HG02938 (cell line): ENCODE measurements around the gene ARHGEF10L.
"Not testable (repeated sequence)": the region's sequence is repeated elsewhere in the genome, so short reads cannot be mapped to it uniquely, and the experiment has no call there.

ENCODE experiments used
- ATAC-seq: cut with Tn5 transposase; IDR thresholded peaks from one replicate; pipeline ENCODE4 v1.9.1; 2021; ENCODE audit warnings: mild to moderate bottlenecking, moderate library complexity; ENCODE audit not compliant: unreplicated experiment

The ARHGEF10L gene

DNA sequence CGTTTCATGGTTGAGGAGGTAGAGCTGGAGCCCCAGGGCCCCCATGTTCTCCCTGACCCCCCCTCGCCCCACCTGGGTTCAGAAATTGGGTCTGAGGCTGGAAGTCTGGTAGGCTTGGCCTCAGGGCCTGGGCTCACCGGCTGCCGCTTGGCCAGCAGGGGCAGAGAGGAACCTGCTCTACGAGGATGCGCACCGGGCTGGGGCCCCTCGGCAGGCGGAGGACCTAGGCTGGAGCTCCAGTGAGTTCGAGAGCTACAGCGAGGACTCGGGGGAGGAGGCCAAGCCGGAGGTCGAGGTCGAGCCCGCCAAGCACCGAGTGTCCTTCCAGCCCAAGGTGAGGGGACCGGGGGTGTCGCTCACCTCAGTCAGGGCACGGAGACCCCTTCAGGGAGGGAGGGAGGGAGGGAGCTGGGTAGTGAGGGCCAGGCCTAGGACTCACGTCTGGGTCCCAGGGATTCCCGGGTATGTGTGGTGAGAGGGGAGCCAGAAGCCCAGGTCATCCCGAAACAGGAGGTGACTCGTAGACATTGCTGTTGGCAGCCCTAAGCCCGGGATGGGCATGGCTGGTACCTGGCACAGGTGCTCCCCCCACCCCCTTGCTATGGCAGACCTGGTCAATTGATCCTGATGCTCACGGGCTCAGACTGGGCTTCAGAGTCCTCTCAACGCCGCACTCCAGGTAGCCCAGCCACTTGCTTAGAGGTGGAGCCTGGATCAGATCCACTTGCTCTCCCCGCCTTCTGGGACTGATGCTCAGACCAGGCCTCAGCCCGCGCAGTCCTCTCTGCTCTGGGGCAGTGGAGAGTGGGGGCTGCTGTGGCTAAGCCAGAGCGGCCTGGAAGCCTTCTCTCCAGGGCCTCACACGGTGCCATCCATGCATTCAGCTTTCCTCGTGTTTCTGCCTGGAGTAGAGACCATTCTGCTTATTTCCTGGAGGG is 68.4 kb downstream of the ARHGEF10L start:
- no peak for ATAC-seq

DNA sequence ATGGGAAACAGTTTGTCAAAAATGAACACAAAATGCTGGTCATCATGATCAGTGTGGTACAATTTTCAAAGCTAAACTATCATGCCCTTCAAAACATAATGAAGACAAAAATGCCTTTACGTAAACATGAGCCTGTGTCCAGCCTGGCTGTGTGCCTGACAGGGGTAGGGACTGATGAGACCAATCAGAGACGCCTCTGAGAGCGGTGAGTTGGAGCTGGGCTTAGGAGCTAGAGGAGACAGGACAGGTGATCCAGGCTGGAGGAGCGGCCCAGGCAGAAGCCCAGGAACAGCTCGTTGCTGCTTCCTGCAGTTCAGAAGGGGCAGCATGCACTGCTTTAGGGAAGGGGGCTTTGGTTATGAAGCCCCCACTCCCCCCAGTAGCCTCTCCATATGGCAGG is 70.0 kb downstream of the ARHGEF10L start:
- no peak for ATAC-seq

DNA sequence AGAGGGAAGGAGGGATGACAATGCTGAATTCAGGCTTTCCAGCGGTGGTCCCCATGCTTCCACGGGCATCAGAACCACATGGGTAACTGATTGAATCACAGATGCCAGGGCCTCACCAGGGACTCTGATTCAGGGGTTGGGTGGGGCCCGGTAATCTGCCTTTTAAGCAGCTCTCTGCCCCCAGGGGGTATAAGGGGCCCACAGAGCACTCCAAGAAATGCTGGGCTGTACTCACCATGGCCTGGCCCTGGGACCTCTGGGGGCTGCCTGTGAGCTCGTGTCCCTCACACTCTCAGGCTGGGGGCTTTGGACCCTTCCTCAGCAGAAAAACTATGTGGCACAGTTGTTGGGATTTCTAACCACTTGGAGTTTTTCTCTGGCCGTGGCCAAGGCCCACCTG is 70.6 kb downstream of the ARHGEF10L start:
- ATAC-seq = no peak

DNA sequence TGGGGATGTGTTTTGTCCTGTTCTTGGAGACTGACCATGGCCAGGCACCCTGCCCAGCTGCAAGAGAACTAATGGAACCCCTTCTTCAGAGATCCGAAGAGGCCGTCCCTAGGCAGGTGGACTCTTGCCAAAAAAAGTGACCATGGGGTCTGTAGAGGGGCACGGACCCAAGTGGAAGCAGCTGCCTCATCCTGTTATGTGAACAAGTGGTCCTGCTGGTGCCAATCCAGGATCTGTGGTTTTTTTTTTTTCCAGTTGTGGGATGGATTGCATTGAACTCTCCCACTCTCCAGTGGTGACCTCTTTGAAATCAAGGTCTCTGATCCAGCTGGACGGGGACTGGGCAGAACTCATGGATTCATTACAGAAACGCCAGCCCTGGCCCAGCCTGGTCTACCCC is 71.2 kb downstream of the ARHGEF10L start:
- no peak for ATAC-seq

DNA sequence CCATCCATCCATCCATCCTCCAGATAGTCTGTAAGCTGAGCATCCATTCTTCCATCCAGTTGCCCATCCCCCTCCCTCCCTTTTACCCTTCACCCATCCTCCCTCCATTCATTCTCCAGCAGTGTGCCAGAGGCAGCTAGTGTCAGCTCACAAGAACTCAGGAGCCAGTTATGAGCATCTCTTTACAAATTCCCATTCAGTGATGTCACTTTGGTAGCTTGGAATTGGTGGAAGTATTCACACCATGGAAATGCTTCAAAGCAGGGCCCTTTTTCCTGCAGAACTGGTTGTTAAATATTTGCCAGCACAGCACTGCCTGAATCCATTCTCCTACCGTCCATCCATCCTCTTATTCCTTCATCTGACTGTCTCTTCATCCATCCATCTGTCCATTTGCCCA is 72.5 kb downstream of the ARHGEF10L start:
- no peak for ATAC-seq

DNA sequence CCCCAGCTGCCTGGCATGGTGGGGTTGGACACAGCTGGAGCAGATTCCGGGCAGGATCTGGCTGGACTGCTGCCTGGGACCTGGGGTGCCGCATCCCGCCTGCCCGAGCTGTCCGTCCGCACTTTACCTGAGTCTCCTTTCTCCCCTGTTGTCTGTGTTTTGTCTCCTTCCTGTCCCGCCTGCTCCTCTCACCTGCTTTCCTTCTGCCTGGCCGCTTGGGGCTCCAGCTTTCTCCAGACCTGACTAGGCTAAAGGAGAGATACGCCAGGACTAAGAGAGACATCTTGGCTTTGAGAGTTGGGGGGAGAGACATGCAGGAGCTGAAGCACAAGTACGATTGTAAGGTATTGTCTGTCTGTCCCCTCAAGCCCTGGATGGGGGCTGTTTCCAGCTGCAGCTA is 73.3 kb downstream of the ARHGEF10L start:
- no peak for ATAC-seq

DNA sequence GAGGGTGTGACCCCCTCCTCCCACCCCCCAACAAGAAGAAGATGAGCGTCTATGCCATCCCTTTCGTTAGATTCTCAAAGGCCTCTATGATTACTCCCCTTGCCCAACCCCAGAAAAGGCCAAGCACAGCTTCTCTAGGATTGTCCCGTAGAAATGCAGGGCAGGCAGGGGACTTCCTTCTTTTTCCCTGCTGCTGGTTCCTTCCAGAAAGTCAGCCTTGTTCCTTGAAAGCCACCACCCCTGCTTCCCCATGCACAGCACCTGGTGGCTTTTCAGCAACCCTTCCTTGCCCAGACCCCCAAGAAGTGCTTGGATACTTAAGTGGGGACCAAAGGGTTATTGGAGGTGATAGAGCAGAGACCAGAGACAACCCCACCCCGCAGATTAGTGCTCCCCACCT is 75.1 kb downstream of the ARHGEF10L start:
- ATAC-seq = no peak

DNA sequence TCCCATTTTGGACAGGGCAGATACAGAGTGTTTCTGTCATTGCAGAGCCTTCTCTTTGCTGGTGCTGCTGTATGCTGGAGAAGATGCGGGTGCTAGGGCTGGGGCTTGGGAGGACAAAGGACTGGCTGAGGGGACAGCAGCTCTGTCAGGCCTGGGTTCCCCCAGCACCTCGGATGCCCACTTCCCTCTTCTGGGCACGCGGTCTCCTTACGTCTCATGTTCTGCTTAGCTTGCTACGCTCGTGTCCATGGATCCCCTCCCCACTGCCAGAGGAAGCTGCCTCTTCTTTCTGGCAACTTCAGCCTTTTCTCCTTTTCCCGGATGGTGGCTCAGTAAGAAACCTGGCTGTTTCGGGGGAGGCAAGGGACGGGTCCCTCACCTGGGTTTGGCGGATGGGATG is 75.7 kb downstream of the ARHGEF10L start:
- no peak for ATAC-seq

DNA sequence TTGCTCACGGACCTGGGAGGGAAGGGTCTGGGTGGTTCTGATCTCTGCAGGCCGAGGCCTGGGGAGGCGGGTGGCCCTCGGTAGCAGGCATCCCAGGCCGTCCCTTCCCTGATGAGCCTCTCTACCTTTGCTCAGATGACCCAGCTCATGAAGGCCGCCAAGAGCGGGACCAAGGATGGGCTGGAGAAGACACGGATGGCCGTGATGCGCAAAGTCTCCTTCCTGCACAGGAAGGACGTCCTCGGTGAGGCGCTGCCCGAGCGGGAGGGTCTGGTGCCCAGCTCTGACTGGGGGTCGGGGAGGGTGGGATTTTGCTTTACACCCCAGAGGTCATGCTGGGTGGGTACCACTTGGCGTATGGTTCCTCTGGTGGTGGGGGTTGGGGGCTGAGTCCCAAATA is 76.5 kb downstream of the ARHGEF10L start:
- ATAC-seq = no peak

DNA sequence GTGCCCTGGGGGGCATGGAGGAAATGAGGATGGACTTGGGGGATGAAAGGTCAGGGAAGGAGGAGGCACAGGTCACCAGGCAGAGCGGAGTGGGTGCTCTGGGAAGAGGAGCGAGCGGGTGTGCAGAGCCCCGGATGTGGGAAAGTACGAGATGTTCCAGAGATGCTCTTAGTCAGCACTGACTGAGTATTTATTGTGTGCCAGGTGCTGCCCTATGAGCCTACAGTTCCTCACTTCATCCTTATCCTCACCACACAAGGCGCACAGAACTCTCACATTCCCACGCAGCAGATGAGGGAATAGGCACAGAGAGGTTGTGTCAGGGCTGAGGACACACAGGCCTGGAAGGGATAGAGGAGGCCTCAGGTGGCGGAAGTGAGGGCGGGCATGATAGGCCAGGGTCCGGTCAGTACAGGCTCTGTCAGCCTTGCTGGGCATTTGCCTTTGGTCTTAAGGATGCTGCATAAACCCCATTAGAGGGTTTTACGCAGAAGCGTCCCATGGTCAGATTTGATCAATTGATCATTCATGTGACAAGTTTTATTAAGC is 77.3 kb downstream of the ARHGEF10L start:
- ATAC-seq = no peak

DNA sequence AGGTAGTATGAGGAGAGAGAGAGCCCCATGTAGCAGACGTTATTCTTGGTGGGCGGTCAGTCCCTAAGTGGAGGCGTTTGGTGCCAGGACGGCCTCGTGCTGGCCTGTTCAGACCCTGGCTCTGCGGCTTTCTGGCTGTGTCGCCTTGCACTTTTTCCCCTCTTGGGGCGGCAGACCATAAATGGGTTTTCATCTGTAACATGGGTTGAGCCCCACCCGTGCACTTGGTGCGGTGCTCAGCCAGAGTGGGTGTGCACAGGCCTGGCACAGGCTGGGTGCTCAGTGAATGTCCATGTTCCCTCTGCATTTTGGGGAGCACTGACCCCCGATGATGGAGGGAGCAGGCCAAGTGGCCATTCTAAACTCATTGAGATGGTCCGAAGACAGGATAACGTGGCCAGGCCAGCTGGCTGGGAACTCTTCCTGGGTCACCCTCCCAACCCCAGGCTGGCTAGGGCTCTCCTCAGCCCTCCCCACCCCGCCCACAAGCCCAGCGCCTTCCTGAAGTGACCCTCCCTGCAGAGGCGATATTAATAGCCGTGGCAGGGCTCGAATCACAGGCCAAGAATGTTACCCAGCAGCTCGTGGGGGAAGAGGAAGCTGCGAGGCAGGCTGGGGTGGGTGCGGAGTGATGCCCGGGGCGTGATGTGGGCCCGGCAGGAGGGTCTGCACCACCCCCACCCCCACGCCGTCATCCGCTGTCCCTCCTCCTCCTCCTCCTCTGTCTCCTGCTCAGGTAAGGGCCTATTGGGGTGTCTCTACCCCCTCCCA is 78.5 kb downstream of the ARHGEF10L start:
- no peak for ATAC-seq

DNA sequence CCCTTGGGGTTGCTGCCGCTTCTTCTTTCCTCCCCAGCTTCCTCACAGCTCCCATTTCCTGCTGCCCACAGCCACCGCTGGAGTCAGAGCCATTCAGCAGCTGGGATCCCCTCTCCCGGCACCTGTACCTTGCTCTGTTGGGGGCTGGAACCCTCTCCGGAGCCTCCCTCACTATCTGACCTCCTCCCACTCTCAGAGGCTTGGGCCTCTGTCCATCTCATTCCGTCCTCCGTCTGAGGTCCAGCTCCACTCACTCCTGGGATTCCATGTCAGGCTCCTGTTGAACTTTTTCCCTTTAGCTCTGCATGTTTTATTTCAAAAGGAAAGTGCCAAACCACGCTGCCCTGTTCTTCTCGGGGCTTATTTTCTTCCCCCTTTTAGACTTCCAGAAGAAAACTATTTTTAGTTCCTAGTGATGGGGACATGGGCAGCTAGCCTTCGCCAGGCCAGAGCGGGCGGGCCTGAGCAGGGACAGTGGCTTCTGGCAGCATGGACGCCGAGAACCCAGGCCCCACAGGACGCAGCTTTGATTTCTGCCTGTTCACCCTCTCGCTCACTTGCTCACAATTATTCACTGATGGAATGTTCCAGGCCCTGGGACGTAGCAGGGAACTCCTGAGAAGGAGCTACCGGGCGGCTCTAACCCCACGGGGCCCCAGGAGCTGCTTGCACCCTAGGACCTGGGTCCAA is 79.2 kb downstream of the ARHGEF10L start:
- no peak for ATAC-seq

DNA sequence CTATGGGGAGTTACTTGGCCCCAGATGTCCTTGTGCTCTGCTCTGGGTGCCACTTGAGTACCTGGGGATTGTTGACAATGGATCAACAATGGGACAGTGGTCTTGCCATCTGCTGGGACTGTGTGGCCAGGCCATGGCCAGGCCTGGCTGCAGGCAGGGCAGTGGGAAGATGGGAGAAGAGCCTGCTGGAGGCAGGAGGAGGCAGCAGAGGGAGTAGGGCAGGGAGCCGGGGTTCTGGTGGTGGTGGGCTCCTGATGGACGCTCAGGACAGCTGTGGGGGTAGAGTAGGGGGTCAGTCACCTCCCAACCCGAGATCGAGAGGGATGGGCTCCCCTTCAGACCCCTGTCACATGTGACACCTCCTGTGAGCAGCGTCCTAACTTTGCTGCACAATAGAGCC is 81.0 kb downstream of the ARHGEF10L start:
- ATAC-seq = no peak

DNA sequence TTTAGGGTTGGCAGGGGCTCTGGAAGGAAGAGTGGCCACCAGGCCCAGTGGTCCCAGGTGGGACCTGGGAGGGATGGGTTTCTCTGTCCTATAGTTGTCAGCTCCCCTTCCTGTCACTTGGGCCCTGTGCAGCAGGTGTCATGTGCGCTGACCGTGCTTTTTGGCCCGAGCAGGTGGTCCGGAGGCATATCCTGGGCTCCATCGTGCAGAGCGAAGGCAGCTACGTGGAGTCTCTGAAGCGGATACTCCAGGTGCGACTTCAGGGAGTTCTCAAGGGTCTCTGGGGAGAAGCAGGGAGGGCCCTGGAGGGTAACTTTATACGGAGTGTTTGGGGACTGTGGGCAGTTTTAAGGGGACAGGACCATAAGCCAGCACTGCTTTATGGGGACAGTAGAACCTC is 82.2 kb downstream of the ARHGEF10L start:
- ATAC-seq = no peak

DNA sequence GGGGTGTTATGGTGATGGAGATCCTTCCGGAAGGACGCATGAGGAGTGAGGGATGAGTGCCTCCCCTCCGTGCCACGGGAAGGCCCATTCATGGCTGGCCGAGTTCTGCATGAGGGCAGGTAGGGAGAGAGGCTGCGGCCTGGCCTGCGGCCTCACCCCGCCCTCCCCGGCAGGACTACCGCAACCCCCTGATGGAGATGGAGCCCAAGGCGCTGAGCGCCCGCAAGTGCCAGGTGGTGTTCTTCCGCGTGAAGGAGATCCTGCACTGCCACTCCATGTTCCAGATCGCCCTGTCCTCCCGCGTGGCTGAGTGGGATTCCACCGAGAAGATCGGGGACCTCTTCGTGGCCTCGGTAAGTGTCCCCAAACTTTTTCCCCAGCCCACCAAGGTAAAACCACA is 83.3 kb downstream of the ARHGEF10L start:
- no peak for ATAC-seq

DNA sequence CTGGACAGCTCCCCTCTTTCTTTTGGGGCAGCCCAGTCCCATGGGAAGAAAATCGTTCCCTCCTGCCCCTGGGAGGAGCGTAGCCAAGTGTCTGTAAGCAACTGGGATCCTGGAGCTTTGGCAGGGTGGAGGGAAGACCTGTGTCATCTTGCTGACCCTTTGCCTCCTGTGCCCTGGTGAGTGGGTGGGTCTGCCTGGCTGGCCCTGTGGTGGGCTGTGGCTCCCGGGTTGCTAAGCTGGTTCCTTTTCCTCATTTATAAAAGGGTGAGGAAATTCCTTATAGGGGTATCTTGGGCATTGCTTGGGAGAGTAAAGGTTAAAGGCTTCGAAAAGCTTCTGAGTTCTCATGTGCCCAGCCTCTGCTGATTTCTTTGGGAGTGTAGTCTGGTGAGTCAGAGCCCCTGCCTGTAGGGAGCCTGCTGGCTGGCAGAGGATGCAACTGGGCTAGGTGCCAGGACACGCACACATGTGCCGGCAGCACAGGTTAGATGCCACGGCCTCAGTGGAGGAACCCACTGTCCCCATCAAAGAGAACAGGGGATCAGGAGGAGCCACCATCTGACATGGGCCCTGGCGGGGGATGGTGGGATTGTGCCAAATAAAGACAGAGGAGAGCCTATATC is 85.2 kb downstream of the ARHGEF10L start:
- ATAC-seq = no peak

DNA sequence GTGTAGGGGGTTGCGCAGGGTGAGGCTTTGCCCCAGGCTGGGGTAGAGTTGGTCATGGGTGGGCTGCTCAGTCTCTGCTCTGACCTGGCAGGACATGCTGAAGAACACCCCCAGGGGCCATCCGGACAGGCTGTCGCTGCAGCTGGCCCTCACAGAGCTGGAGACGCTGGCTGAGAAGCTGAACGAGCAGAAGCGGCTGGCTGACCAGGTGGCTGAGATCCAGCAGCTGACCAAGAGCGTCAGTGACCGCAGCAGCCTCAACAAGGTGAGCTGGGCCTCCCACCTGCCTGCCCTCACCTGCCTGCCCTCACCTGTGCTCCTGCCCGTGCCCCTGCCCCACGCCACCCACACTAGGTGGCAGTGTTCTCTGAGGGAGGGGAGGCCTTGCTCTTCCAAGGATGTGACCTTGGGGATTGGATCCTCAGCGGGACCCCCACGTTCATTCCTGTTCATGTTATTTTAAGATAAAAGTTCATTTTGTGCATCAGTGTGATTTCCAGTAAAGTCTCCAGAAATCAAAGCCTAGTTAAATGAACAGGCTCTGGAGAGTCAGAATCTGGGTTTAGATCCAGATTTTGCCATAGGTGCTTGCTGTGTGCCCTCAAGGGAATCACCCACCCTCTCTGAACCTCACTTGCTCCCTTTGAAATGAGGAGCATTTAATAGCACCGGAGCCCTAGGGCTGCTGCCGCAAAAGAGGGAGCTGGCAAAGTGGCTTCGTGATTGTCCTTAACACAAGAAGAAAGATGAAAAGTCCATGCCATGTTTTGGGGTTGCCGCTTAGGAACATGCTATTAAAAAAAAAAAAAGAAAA is 87.9 kb downstream of the ARHGEF10L start:
- ATAC-seq = no peak

DNA sequence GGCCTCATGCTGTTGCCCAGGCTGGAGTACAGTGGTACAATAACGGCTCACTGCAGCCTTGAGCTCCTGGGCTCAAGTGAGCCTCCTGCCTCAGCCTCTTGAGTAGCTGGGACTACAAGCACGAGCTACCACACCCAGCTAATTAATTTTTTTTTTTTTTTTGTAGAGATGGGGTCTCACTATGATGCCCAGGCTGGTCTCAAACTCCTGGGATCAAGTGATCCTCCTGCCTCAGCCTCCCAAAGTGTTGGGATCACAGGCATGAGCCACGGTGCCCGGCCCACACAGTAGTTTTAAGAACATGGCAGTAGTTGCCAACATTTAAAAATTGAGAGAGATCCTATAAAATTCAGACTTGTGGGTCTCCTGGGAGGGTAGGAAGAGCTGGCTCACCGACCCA is 89.5 kb downstream of the ARHGEF10L start:
- ATAC-seq = not testable (repeated sequence)

DNA sequence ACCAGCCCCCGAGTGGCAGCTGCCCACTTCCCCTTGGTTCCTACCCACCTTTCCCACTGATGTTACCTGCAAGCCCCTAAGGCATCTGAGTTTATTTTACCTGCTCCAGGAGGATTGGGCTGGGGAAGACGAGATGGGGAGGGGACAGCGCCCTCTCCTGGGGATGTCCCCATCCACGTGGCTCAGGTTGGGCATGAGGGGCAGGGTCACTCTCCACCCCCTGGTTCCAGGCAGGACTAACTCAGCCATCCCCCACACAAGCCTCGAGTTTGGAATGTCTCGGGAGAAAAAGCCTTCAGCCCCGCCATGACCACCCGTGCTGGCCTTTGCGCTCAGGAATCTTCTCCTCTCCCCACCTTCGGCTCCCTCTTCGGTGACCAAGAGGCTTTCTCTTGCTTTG is 90.0 kb downstream of the ARHGEF10L start:
- ATAC-seq = no peak
